ENCODE measurements around the gene BLVRB. TPM values are rescaled to one million over a fixed set of nuclear protein-coding genes. Genes with fewer than 3 reads are reported as not detected.
"Not testable (repeated sequence)": the region's sequence is repeated elsewhere in the genome, so short reads cannot be mapped to it uniquely, and the experiment has no call there.

The BLVRB gene
- total and polyA plus RNA-seq, 2 experiments from 2014 or later, result 43.7 to 53.7 TPM

GRCh38 chr19:40453943-40454342 lies 11.6 kb downstream of the BLVRB start:
- not testable (repeated sequence) for ATAC-seq; H3K4me3 Mint-ChIP-seq; H3K27me3 ChIP-seq (ENCODE audit: insufficient read depth); H3K4me1 ChIP-seq (ENCODE audit: insufficient read depth); DNase-seq (ENCODE audit: low spot score); H3K9me3 Mint-ChIP-seq; H3K9me2 ChIP-seq (ENCODE audit: insufficient read depth); H2AFZ ChIP-seq; H3K79me2 ChIP-seq (replicated peaks; ENCODE audit: insufficient read depth); H4K20me1 ChIP-seq (replicated peaks; ENCODE audit: insufficient read depth); H3K4me2 ChIP-seq; H3K36me3 Mint-ChIP-seq (ENCODE audit: low read depth); H3K4me1 Mint-ChIP-seq; H3K27me3 Mint-ChIP-seq (ENCODE audit: insufficient read depth, low read depth, poor library complexity); H3F3A ChIP-seq (replicated peaks; ENCODE audit: low read depth); H3K4me3 ChIP-seq; H3K27ac Mint-ChIP-seq; H3K27ac ChIP-seq (ENCODE audit: low read depth); H3K36me3 ChIP-seq (ENCODE audit: insufficient read depth)

- Mint-ChIP-seq H3K36me3 (ENCODE audit: low read depth) (no peaks in the 10 kb centered on the region; the same call in 2 of the 3 replicates), H3K27ac (0 out of 2 replicates have a peak overlapping the region, but pooled peaks have one; percentile 8), H3K9me3 (no peaks in the 10 kb centered on the region), H3K27me3 (ENCODE audit: insufficient read depth, low read depth, poor library complexity) (peaks cover 6% of the 10 kb centered on the region), H3K4me1 (peaks cover 10% of the 10 kb centered on the region), H3K4me3 (no peak overlapping the region; the same call in 2 of the 3 replicates)
- DNase-seq (ENCODE audit: low spot score) (no peak), ATAC-seq (no peak)
- H2AFZ ChIP-seq, result no peak overlapping the region
- no peaks in the 10 kb centered on the region for H3F3A ChIP-seq (replicated peaks; ENCODE audit: low read depth)
- peaks cover 5% of the 10 kb centered on the region; the same call in 1 of the 2 replicates for H3K4me1 ChIP-seq (ENCODE audit: insufficient read depth)
- H3K36me3 ChIP-seq (ENCODE audit: insufficient read depth), result no peaks in the 10 kb centered on the region
- no peaks in the 10 kb centered on the region for H4K20me1 ChIP-seq (replicated peaks; ENCODE audit: insufficient read depth)
- H3K9me2 ChIP-seq (ENCODE audit: insufficient read depth), result no peaks in the 10 kb centered on the region
- no peak overlapping the region for H3K27ac ChIP-seq (ENCODE audit: low read depth)
- H3K79me2 ChIP-seq (replicated peaks; ENCODE audit: insufficient read depth), result no peaks in the 10 kb centered on the region
- no peak overlapping the region for H3K4me3 ChIP-seq
- no peaks in the 10 kb centered on the region for H3K27me3 ChIP-seq (ENCODE audit: insufficient read depth)
- no peak overlapping the region for H3K4me2 ChIP-seq
- TF ChIP-seq STAT1 (IDR thresholded peaks at IDR 0.05; ENCODE audit: unreplicated experiment) (no peak), CREB1 (CRISPR knock-in tag; IDR thresholded peaks at IDR 0.05; ENCODE audit: low read depth) (no peak), POLR2AphosphoS5 (IDR thresholded peaks at IDR 0.05; ENCODE audit: low read depth) (no peak), ETS1 (IDR thresholded peaks at IDR 0.05) (no peak), JUNB (IDR thresholded peaks at IDR 0.05; ENCODE audit: unreplicated experiment) (no peak), REST (IDR thresholded peaks at IDR 0.05; ENCODE audit: unreplicated experiment) (no peak), NANOG (IDR thresholded peaks at IDR 0.05; ENCODE audit: borderline replicate concordance) (no peak), EZH2phosphoT487 (IDR thresholded peaks at IDR 0.05; ENCODE audit: unreplicated experiment) (no peak), ZNF462 (CRISPR knock-in tag; IDR thresholded peaks at IDR 0.05) (no peak), ZNF114 (CRISPR knock-in tag; IDR thresholded peaks at IDR 0.05) (no peak), ZNF331 (CRISPR knock-in tag; IDR thresholded peaks at IDR 0.05; ENCODE audit: low read depth) (no peak)
These were observed 12.3 kb downstream of the BLVRB start for GRCh38 chr19:40453151-40453735.
